Right lobe of liver (tissue), 4 donors: ENCODE results near the gene ATRX.
"Not testable (repeated sequence)": the region's sequence is repeated elsewhere in the genome, so short reads cannot be mapped to it uniquely, and the experiment has no call there.

Experiments used
- POLR2A ChIP-seq: fragments of 450-650 bp; IDR thresholded peaks from one replicate; pipeline ENCODE4 v1.6.1; 2017; ENCODE audit warnings: antibody characterized with exemption, mild to moderate bottlenecking
- TF ChIP-seq, protein P1 (sequence below), 4 donors: fragments of 200-600 bp in 3 of 4; fragments of 450-650 bp in 1 of 4; IDR thresholded peaks; one replicate each; pipeline versions ENCODE4 v1.5.1 to v1.8.0; 2016 to 2022; ENCODE audit warnings: antibody characterized with exemption in 4 of 4, mild to moderate bottlenecking in 2 of 4
- donor health status: DM: no; HTN: no; CAD: no.
- donor health status: DM: no; HTN: no; CAD: no.
- donor health status: DM: no; HTN: yes; CAD: no.

DNA sequence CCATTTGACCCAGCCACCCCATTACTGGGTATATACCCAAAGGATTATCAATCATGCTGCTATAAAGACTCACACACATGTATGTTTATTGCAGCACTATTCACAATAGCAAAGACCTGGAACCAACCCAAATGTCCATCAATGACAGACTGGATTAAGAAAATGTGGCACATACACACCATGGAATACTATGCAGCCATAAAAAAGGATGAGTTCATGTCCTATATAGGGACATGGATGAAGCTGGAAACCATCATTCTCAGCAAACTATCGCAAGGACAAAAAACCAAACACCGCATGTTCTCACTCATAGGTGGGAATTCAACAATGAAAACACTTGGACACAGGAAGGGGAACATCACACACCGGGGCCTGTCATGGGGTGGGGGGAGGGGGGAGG, 59.9 kb downstream of the ATRX start:
- TF ChIP-seq POLR2A, result not testable (repeated sequence)
- TF ChIP-seq, protein P1, sequence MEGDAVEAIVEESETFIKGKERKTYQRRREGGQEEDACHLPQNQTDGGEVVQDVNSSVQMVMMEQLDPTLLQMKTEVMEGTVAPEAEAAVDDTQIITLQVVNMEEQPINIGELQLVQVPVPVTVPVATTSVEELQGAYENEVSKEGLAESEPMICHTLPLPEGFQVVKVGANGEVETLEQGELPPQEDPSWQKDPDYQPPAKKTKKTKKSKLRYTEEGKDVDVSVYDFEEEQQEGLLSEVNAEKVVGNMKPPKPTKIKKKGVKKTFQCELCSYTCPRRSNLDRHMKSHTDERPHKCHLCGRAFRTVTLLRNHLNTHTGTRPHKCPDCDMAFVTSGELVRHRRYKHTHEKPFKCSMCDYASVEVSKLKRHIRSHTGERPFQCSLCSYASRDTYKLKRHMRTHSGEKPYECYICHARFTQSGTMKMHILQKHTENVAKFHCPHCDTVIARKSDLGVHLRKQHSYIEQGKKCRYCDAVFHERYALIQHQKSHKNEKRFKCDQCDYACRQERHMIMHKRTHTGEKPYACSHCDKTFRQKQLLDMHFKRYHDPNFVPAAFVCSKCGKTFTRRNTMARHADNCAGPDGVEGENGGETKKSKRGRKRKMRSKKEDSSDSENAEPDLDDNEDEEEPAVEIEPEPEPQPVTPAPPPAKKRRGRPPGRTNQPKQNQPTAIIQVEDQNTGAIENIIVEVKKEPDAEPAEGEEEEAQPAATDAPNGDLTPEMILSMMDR (IDR thresholded peaks at IDR 0.05), result not testable (repeated sequence)
